HEK293 (cell line): ENCODE results near the gene SRSF8.

ENCODE experiments used
- CTCF ChIA-PET: fragments of 350-600 bp; formaldehyde crosslinking; extraction: SDS; loops from one replicate; lab custom pipeline; 2021; ENCODE audit warnings: antibody characterized with exemption; lab: Yijun Ruan, JAX
- POLR2A ChIA-PET: fragments of 300-600 bp; formaldehyde crosslinking; extraction: SDS; loops from one replicate; lab custom pipeline; 2020; ENCODE audit warnings: antibody characterized with exemption, inconsistent platforms; lab: Yijun Ruan, JAX
- H3K27ac ChIP-seq: fragments of 200-500 bp; sonication (Bioruptor generic); 2 replicates; pipeline ENCODE4 v1.5.1; 2014; ENCODE audit warnings: low read depth, low read length, control low read depth, inconsistent platforms; ENCODE audit errors: extremely low read depth
- H3K36me3 ChIP-seq, 2 experiments: fragments of 200-500 bp in 1 of 2; sonication (Bioruptor generic) in 1 of 2; 1 replicate in 1 of 2; 2 replicates in 1 of 2; pipeline ENCODE4 v1.5.1; 2014 to 2017; ENCODE audit warnings: inconsistent platforms in 2 of 2, low read length in 2 of 2; ENCODE audit not compliant: control insufficient read depth in 2 of 2, insufficient read depth in 1 of 2
- H3K4me1 ChIP-seq: fragments of 200-500 bp; sonication (Bioruptor generic); 2 replicates; pipeline ENCODE4 v1.5.1; 2014; ENCODE audit warnings: mild to moderate bottlenecking, low read length, inconsistent platforms; ENCODE audit not compliant: control insufficient read depth, insufficient read depth
- H3K4me3 ChIP-seq: 2 replicates; pipeline ENCODE4 v1.5.1; 2011; ENCODE audit warnings: low read depth, mild to moderate bottlenecking, control low read depth, low read length, moderate library complexity
- H3K9me3 ChIP-seq: fragments of 200-500 bp; sonication (Bioruptor generic); 2 replicates; pipeline ENCODE4 v1.5.1; 2014; ENCODE audit warnings: low read depth, low read length, inconsistent platforms; ENCODE audit not compliant: control insufficient read depth, insufficient read depth
- BCL6B ChIP-seq: fragments of 450-650 bp; formaldehyde crosslinking; IDR thresholded peaks from 2 replicates; pipeline ENCODE4 v1.5.1; 2017; ENCODE audit warnings: missing biosample characterization, missing genetic modification characterization
- HIC1 ChIP-seq: fragments of 450-650 bp; formaldehyde crosslinking; IDR thresholded peaks from 2 replicates; pipeline ENCODE4 v1.5.1; 2016; ENCODE audit warnings: missing biosample characterization, missing genetic modification characterization
- OVOL3 ChIP-seq: fragments of 450-650 bp; formaldehyde crosslinking; IDR thresholded peaks from 2 replicates; pipeline ENCODE4 v1.5.1; 2016; ENCODE audit warnings: missing biosample characterization, missing genetic modification characterization
- REST ChIP-seq: fragments of 450-650 bp; formaldehyde crosslinking; IDR thresholded peaks from 2 replicates; pipeline ENCODE4 v1.5.1; 2016; ENCODE audit warnings: missing biosample characterization, missing genetic modification characterization
- TCF7L2 ChIP-seq: IDR thresholded peaks from 2 replicates; pipeline ENCODE4 v1.6.1; 2011; ENCODE audit warnings: low read depth, mild to moderate bottlenecking, inconsistent platforms, low read length, moderate library complexity, borderline replicate concordance
- TSHZ1 ChIP-seq: fragments of 450-650 bp; formaldehyde crosslinking; IDR thresholded peaks from 2 replicates; pipeline ENCODE4 v1.5.1; 2016; ENCODE audit warnings: missing biosample characterization, missing genetic modification characterization, borderline replicate concordance
- ZBTB21 ChIP-seq: fragments of 450-650 bp; formaldehyde crosslinking; IDR thresholded peaks from 2 replicates; pipeline ENCODE4 v1.5.1; 2017; ENCODE audit warnings: missing biosample characterization, missing genetic modification characterization
- ZFP69B ChIP-seq: fragments of 450-650 bp; formaldehyde crosslinking; IDR thresholded peaks from 2 replicates; pipeline ENCODE4 v1.5.1; 2016; ENCODE audit warnings: missing biosample characterization, missing genetic modification characterization
- ZNF16 ChIP-seq: fragments of 450-650 bp; formaldehyde crosslinking; IDR thresholded peaks from 2 replicates; pipeline ENCODE4 v1.5.1; 2016; ENCODE audit warnings: low read depth, missing biosample characterization, missing genetic modification characterization
- ZNF175 ChIP-seq: fragments of 450-650 bp; formaldehyde crosslinking; IDR thresholded peaks from 2 replicates; pipeline ENCODE4 v1.5.1; 2016; ENCODE audit warnings: missing biosample characterization, missing genetic modification characterization
- ZNF302 ChIP-seq: fragments of 450-650 bp; formaldehyde crosslinking; IDR thresholded peaks from 2 replicates; pipeline ENCODE4 v1.5.1; 2016; ENCODE audit warnings: missing biosample characterization, missing genetic modification characterization, low read depth
- ZNF394 ChIP-seq: fragments of 450-650 bp; formaldehyde crosslinking; IDR thresholded peaks from 2 replicates; pipeline ENCODE4 v1.5.1; 2016; ENCODE audit warnings: missing biosample characterization, missing genetic modification characterization, mild to moderate bottlenecking, moderate library complexity, borderline replicate concordance
- ZNF426 ChIP-seq: fragments of 450-650 bp; formaldehyde crosslinking; IDR thresholded peaks from 2 replicates; pipeline ENCODE4 v1.5.1; 2017; ENCODE audit warnings: missing biosample characterization, missing genetic modification characterization, mild to moderate bottlenecking, inconsistent platforms, moderate library complexity
- ZNF473 ChIP-seq: fragments of 450-650 bp; formaldehyde crosslinking; IDR thresholded peaks from 2 replicates; pipeline ENCODE4 v1.5.1; 2017; ENCODE audit warnings: missing biosample characterization, missing genetic modification characterization
- ZNF48 ChIP-seq: fragments of 450-650 bp; formaldehyde crosslinking; IDR thresholded peaks from 2 replicates; pipeline ENCODE4 v1.5.1; 2016; ENCODE audit warnings: missing biosample characterization, missing genetic modification characterization
- ZNF529 ChIP-seq: fragments of 450-650 bp; formaldehyde crosslinking; IDR thresholded peaks from 2 replicates; pipeline ENCODE4 v1.5.1; 2017; ENCODE audit warnings: missing genetic modification characterization, missing biosample characterization; ENCODE audit not compliant: insufficient replicate concordance
- ZNF548 ChIP-seq: fragments of 450-650 bp; formaldehyde crosslinking; IDR thresholded peaks from 2 replicates; pipeline ENCODE4 v1.5.1; 2016; ENCODE audit warnings: missing biosample characterization, missing genetic modification characterization
- ZNF658 ChIP-seq: fragments of 450-650 bp; formaldehyde crosslinking; IDR thresholded peaks from 2 replicates; pipeline ENCODE4; 2016; ENCODE audit warnings: missing biosample characterization, missing genetic modification characterization
- ZNF707 ChIP-seq: fragments of 450-650 bp; formaldehyde crosslinking; IDR thresholded peaks from 2 replicates; pipeline ENCODE4 v1.5.1; 2016; ENCODE audit warnings: missing biosample characterization, missing genetic modification characterization
- ZNF776 ChIP-seq: fragments of 450-650 bp; formaldehyde crosslinking; IDR thresholded peaks from 2 replicates; pipeline ENCODE4 v1.5.0; 2017; ENCODE audit warnings: missing biosample characterization, missing genetic modification characterization, borderline replicate concordance

The SRSF8 gene

GRCh38 chr11:95097209-95097608 is 30.5 kb downstream of the SRSF8 start:
- TF ChIP-seq ZNF302 (tag by site-specific recombination) (no peak), REST (tag by site-specific recombination) (no peak), ZNF48 (tag by site-specific recombination) (no peak), ZNF426 (tag by site-specific recombination) (no peak), ZBTB21 (no peak), ZNF707 (tag by site-specific recombination) (no peak), ZFP69B (tag by site-specific recombination) (no peak), ZNF658 (tag by site-specific recombination) (no peak), HIC1 (tag by site-specific recombination) (no peak), TSHZ1 (tag by site-specific recombination) (no peak), BCL6B (no peak), OVOL3 (no peak), ZNF394 (tag by site-specific recombination) (no peak), ZNF473 (tag by site-specific recombination) (no peak), ZNF175 (tag by site-specific recombination) (no peak), TCF7L2 (no peak), ZNF548 (tag by site-specific recombination) (no peak), ZNF776 (tag by site-specific recombination) (no peak), ZNF529 (tag by site-specific recombination) (no peak), ZNF16 (tag by site-specific recombination) (no peak)
- Histone ChIP-seq H3K27ac (no peak overlapping the region), H3K4me1 (no peaks in the 10 kb centered on the region), H3K9me3 (no peaks in the 10 kb centered on the region), H3K4me3 (no peak overlapping the region), H3K36me3 (no peaks in the 10 kb centered on the region)
- POLR2A ChIA-PET = no interaction called here
- CTCF ChIA-PET = interaction anchor here (1.2 to 1.7 kb wide), 2 partner anchors 28 to 55 kb away, joined by 4 to 6 read pairs; no protein-coding TSS in a partner anchor
